ENCODE measurements around the gene XPO1.
"Not testable (repeated sequence)": the region's sequence is repeated elsewhere in the genome, so short reads cannot be mapped to it uniquely, and the experiment has no call there.

Gene XPO1

DNA sequence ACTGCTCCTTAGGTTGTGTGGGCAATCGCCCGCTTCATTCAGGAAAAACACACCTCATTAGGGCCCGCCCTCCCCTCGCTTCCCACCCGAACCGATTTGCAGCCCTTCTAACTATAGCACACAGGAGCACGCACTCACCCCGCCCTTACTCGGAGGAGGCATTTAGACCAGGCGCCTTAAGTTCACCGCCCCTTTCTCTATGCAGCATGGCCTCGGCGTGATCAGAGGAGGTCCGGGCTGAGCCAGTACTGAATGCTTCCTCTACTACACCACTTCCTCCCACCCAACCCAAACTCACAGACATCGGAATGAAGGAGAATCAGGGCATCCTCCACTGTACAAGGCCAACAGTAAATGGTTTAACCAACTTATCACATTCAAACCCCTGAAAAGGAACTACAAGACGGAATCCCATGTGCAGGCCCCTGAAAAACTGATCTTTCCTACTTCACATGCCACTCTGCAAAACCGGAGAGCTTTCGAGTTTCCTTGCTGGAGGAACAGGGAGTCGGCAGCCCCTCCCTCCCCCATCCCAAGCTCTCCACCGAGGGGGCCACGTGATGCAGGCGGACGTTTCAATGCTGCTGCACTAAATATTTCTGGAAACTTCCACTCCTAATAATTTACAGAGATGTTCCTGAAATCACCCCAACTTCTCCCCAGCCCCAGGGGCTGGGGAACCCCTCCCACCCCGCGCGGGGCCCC lies 1.4 kb downstream of the XPO1 start:
- peak in 3 of 4 experiments; percentile 56 to 73 (median 71) for DNase-seq (ENCODE audit: low read depth in 4 of 4, low spot score in 1 of 4)

DNA sequence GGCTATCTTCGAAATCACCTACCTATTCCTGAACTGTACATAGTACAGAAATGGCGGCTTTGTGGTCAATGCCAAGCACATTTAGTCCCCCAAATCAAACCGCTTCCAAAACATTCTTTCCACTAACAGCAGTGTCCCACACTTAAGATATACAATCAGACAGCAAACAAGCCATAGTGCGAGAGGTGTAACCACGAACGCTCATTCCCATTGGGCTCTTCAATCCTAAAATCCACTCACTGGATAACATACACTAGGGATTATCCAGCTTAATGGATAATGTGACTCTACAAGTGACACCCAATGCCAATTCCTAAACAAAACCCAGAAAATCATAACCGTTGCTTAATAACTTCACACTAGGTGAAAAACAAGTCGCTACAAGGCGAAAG lies 2.0 kb downstream of the XPO1 start:
- no peak for DNase-seq (ENCODE audit: low read depth in 4 of 4, low spot score in 1 of 4)

DNA sequence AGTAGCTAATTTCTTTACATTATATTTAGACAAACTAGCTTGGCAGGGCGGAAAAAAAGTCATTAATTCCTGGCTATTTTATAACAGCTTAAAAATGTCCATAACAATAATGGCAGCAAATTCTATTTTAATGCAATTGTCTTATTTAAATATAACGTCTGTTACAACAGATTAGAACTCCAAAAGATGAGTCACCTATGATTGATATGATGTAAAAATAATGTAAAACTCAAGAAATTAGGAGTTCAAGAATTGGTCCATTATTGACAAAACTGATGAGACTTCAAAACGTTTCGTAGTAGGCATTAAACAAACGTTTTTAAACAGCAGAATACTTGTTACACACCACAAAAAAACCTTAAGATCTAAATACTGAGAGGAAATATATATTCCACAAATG lies 2.7 kb downstream of the XPO1 start:
- DNase-seq (ENCODE audit: low read depth in 4 of 4, low spot score in 1 of 4), result no peak

DNA sequence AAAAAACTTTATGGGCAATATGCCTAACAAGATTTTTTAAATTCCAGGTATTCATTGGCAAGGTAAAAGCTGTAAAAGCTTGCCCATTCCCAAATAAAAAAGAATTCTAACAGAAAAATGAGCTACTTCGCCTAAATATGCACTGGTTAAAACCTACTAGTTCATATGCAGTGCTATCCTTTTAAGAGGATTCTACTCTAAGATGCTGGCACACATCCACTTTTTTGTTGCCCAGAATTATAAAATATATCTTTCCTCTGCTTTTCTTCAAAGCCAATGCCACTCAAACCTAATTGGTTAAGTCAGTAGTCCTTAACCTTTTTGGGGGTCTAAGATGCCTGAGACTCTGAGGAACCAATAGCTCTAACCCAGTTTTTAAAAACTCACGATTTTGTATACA lies 3.2 kb downstream of the XPO1 start:
- DNase-seq (ENCODE audit: low read depth in 4 of 4, low spot score in 1 of 4), result no peak

DNA sequence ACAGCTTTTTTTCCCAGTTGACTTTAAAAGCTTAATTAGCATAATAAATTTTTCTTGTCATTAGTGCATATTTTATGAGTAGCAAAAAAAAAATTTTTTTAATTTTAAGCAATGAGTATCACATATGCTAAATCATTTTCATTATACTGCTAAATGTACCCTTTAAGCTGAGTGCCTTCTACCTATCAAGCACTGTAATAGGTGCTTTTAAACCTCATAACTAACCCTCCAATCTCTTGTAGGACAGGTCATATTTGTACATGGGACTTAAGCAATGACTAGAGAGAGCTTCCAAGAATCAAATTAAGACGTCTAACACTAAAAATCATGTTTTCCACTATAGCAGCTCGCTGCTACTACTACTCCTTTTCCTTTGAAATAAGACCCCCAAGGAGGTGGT lies 7.4 kb downstream of the XPO1 start:
- no peak for DNase-seq (ENCODE audit: low read depth in 4 of 4, low spot score in 1 of 4)

DNA sequence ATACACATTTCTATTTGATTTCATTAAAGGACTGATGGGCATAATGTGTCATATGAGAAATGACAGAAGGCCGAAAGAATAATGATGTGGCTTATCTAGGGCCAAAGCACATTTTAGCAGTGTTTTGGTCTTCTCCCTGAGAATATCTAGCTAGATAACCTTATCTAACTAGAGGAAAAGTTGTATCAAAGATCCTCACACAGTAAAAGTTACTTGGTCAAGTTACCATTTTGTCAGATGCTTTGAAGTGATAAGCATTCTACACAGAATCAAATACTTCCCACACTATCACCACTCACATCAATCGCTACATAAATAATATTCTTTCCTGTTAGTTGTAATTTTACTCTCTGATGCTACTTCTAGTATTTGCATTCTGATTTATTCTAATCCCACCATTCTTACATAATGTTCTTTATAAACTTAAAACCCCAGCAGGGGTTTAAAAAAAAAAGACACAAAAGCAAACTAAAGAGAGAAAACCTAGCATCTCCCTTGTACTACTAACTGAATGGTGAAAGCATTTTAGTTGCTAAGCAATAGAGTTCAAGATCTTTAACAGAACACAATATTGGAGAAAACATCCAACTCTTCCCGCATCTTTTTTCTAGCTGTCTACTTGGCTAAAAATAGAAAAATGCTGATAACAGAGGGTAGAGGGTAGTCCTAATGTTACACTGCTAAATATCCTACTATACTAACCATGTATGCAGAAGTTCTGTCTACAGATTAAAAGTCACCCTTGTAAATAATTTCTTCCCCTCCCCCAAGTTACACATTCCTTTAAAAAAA lies 8.0 kb downstream of the XPO1 start:
- DNase-seq (ENCODE audit: low read depth in 4 of 4, low spot score in 1 of 4), result no peak

DNA sequence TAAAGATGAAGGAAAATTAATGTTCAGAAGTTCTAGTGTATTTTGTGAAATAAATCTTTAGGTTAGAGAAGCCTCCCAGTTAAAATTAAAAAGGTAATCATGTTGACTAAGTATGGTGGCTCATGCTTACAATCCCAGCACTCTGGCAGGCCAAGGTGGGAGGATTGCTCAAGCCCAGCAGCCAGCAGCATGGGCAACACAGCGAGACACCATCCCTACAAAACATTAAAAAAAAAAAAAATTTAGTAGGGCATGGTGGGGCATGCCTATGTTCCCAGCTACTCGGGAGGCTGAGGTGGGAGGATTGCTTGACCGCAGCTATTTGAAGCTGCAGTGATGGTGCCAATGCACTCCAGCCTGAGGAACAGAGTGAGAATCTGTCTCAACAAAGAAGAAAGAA lies 17.9 kb downstream of the XPO1 start:
- no peak for DNase-seq (ENCODE audit: low read depth in 4 of 4, low spot score in 1 of 4)

DNA sequence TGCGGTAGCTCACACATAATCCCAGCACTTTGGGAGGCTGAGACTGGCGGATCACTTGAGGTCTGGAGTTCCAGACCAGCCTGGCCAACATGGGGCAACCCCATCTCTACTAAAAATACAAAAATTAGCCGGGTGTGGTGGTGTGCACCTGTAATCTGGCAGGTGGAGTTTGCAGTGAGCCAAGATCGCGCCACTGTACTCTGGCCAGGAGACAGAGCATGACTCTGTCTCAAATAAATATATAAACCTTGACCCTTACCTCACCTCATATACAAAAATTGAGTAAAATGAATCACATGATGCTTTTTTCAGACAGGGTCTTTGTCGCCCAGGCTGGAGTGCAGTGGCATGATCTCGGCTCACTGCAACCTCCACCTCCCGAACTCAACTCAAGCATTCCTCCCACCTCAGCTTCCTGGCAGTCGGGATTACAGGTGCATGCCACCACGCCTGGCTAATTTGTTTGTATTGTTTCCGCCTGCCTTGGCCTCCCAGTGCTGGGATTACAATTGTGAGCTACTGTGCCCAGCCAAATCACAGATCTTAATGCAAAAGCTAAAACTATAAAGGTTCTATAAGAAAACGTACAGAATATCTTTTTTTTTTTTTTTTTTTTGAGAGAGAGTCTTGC lies 25.3 kb downstream of the XPO1 start:
- DNase-seq (ENCODE audit: low read depth in 4 of 4, low spot score in 1 of 4), result no peak

DNA sequence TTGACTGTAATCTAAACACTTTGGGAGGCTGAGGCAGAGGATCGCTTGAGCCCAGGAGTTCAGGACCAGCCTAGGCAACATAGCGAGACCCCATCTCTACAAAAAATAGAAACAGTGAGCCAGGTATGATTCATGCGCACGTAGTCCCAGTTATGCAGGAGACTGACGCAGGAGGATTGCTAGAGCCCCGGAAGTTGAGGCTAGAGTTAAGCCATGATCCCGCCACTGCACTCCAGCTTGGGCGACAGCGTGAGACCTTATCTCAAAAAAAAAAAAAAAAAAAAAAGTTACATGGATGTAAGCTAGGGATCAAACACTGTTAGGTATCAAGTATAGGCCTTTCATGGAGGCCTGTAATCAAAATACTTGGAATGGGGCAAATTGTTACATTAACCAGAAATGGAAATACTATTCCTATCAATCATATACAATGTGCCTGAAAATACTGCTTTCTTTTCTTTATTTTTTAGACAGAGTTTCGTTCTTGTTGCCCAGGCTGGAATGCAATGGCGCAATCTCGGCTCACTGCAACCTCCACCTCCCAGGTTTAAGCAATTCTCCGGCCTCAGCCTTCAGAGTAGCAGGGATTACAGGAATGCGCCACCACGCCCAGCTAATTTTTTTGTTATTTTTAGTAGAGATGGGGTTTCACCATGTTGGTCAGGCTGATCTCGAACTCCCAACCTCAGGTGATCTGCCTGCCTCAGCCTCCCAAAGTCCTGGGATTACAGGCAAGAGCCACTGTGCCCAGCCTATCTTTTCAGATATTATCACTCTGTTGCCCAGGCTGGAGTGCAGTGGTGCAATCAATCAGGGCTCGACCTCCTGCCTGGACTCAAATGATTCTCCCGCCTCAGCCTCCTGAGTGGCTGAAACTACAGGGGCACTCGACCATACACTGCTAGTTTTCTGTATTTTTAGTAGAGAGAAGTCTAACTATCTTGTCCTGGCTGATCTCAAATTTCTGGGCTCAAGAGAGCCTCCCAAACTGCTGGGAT lies 27.2 kb downstream of the XPO1 start:
- no peak for DNase-seq (ENCODE audit: low read depth in 4 of 4, low spot score in 1 of 4)

DNA sequence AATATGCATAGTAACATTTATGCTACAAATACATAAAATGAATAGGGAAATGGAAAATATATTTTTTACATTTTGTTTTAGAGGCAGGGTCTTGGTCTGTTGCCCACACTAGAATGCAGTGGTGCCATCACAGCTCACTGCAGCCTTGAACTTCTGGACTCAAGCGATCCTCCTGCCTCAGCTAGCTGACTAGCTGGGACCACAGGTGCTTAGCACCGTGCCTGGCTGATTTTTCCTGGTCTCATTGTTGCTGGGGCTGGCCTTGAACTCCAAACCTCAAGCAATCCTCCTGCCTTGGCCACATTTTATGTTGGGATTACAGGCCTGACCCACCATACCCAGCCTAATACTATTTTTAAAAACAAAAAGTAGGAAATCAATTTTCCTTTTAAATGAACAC lies 33.2 kb downstream of the XPO1 start:
- no peak for DNase-seq (ENCODE audit: low read depth in 4 of 4, low spot score in 1 of 4)

DNA sequence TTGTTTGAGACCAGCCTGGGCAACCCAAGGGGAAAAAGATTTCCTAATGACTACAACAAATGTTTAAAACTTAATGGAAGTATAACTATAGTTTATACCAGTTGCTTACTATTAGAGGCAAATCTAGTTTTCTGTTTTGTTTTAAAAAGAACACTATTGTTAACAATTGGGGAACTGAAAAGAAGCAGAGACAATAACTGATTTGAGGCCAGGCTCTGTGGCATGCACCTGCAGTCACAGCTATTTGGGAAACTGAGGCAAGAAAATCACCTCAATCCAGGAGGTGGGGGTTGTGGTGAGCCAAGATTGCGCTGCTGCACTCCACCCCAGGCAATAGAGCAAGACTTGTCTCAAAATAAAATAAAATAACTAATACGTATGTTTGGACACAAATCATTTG lies 39.1 kb downstream of the XPO1 start:
- no peak for DNase-seq (ENCODE audit: low read depth in 4 of 4, low spot score in 1 of 4)

DNA sequence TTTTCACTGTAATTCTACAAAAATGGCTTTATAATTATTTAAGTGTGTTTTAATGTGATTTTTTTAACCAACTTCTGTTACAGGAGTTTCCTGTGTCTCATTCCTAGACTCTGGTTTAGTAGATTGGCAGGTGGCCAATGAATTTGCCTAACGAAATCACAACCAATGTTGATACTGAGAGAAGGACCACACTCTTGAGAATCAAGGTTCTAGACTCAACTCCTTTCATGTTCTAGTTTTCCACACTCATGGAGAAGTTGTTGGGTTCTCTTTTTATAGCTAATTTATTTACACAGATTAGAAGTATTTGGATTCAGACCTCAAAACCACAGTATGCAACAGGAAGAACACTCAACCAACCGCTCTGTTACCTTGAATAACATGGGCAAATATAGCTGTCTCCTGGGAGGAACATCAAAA lies 44.6 kb downstream of the XPO1 start:
- DNase-seq (ENCODE audit: low read depth in 4 of 4, low spot score in 1 of 4), result no peak

DNA sequence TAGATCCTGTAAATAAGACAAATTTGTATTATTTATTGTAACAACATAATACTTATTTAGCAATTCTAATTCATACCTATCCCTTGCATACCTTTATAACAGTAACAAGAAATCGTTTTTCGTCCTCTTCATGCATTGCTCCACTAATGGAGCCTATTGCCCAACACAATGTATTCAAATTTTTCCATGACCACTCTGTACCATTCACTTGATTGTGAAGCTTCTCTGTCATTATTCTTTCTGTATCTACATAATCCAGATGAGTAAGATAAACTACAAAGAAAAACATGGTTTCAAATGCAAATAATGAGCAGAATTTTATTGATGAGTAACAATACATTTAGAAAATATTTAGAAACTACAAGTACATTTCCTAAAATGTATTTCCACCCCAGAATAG lies 45.7 kb downstream of the XPO1 start:
- no peak for DNase-seq (ENCODE audit: low read depth in 4 of 4, low spot score in 1 of 4)

DNA sequence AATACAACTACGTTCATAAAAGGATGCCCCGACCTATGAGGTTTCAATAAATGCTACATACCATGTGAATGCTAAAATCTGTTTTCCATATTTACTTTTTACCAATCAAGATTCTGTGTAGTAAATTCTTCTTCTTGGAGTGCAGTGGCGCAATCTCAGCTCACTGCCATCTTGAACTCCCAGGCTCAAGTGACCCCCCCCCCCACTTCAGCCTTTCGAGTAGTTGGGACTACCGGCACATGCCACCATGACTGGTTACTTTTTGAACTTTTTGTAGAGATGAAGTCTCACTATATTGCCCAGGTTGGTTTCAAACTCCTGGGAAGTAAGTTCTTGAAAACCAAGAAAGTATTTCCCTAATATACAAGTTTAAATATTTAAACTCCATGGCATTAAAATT lies 52.9 kb downstream of the XPO1 start:
- no peak for DNase-seq (ENCODE audit: low read depth in 4 of 4, low spot score in 1 of 4)

DNA sequence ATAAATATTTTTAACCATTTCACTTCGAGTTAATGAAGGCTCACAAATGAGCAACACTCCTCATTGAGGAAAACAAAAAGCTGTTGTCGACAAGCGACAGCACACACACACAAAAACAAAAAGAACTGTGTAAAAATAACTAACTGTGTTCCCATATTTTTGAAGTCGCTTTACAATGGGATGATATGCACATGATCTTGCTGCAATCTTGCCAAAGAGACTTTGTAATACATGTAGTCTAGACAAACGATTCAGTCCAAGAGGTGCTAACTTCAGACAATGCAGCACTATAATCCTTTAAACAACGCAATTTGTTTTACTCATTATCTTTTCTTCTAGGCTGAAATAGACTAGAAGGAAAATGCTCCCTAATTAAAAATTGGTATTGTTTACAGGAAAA lies 60.1 kb downstream of the XPO1 start:
- no peak for DNase-seq (ENCODE audit: low read depth in 4 of 4, low spot score in 1 of 4)

DNA sequence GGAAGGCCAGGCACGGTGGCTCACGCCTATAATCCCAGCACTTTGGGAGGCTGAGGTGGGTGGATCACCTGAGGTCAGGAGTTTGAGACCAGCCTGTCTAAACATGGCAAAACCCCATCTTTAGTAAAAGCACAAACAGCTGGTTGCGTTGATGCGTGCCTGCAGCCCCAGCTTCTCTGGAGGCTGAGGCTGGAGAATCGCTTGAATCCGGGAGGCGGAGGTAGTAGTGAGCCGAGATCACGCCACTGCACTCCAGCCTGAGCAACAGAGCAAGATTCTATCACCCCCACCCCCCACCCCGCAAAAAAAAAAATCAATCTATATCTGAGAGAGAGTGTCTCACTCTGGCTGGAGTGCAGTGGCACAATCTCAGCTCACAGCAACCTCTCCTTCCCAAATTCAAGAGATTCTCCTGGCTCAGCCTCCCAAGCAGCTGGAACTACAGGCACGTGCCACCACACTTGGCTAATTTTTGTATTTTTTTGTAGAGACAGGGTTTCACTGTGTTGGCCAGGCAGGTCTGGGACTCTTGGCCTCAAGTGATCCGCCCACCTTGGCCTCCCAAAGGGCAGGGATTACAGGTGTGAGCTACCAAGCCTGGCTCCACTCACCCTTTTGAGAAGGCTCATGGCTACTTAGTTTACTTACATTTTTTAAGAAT lies 61.1 kb downstream of the XPO1 start:
- not testable (repeated sequence) for DNase-seq (ENCODE audit: low read depth in 4 of 4, low spot score in 1 of 4)

DNA sequence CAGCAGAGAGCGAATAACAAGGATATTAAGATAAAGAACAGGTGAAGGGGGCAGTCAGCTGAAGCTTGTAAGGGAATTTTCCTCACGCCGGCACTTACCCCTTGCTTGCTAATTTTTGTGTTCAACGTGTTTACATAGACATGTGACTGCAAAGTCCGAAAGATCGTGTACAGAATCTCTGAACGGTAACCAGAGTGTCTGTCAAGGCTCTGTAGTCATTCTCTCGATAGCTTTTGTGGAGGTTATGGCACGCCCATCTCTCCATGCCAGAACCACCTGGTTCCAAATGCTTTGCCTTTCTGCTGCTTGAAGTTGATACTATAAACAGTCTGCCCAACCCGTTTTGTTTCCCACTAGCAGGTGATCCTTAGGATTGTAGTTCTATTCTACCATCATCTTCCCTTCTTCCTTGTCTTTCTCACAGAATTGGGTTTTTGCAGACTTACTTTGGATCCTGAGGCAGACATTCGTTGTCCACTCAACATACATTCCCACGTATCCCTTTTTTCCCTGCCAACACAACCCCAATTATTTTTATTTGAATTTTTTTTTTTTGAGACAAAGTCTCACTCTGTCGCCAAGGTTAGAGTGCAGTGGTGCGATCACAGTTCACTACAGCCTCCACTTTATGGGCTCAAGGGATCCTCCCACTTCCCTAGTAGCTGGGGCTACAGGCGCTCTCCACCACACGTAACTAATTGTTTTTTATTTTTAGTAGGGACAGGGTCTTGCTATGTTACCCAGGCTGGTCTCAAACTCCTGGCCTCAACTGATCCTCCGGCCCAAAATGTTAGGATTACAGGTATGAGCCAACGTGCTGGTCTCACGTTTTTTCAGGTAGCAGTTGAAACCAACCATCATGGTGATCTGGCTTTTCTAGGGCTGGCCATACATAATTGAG lies 66.0 kb downstream of the XPO1 start:
- no peak for DNase-seq (ENCODE audit: low read depth in 4 of 4, low spot score in 1 of 4)

DNA sequence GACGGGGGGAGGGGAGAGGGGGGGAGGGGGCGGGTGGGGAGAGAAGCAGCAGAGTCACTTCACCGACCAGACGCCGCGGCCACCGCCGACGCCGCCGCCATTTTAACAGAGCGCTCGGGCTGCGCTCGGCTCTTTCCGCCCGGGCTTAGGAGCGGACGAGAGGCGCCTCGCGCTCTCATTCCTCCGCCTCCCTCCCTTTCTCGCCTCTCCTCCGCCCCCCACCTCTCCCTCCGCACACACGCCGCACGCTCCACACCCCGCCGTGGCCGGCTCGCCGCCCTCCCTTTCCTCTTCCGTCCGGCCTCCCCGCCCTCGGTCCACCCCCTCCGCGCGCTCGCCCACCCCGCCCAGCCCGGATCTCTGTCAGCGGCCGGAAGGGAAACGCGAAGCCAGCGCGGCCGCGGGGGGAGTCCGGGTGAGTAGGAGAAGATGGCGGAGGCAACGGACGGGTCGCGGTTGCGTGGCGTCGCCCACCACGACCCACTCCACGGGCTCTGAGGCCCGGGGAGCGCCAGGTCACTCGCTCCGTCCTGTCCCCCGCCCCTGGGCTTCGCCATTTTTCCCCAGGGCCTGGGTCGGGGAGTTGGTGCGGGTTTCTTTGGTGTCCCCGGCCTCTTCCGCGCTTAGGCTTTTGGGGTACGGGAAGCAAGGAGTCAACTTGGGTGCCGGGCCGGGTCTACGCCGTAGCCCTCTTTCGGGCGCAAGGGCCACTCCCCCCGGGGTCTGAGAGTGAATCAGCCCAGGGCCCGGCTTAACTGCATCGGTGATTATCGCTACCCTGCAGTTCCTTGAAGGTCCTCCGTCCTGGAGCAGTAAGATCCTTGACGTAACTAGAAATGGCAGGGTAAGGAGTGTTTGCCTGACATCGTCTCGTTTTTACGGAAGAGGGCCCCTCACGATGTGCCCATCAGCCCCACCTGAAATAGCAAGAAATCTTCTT lies 66.9 kb downstream of the XPO1 start, which contains the start of gene USP34:
TSS of gene USP34 (minus strand) at position 123 of the 940 bp plus-strand sequence. CDS start 395 bp downstream, outside the sequence.
- peak; percentile 70 to 92 (median 83) for DNase-seq (ENCODE audit: low read depth in 4 of 4, low spot score in 1 of 4)
